ENCODE data around the gene ATP5ME. TPM values are rescaled to one million over a fixed set of nuclear protein-coding genes. Genes with fewer than 3 reads are reported as not detected.

ATP5ME gene
- total RNA-seq, 1 donor: 60.8 TPM

- H3K4me3 ChIP-seq (ENCODE audit: insufficient read depth, low read length): no peak overlapping the region
- no peak overlapping the region for H3K27ac ChIP-seq (ENCODE audit: low read depth, low read length)
- no peaks in the 10 kb centered on the region for H3K9me3 ChIP-seq (ENCODE audit: low read depth, low read length)
- no peak for DNase-seq (ENCODE audit: insufficient read length, low spot score, missing footprints)
- H4K20me1 ChIP-seq (ENCODE audit: insufficient read depth, low read length): no peaks in the 10 kb centered on the region
- no peak overlapping the region for H3K4me2 ChIP-seq (ENCODE audit: insufficient read depth, low read length)
- no peaks in the 10 kb centered on the region for H3K79me2 ChIP-seq (ENCODE audit: insufficient read depth, low read length)
- no peaks in the 10 kb centered on the region for H3K27me3 ChIP-seq (ENCODE audit: insufficient read depth, low read length)
- H2AFZ ChIP-seq (ENCODE audit: low read length): no peak overlapping the region
- no peaks in the 10 kb centered on the region for H3K4me1 ChIP-seq (ENCODE audit: insufficient read depth, low read length)
- H3K36me3 ChIP-seq (ENCODE audit: insufficient read depth, low read length): no peaks in the 10 kb centered on the region
- TF ChIP-seq CTCF (IDR thresholded peaks at IDR 0.05; ENCODE audit: extremely low read depth, low read depth, low read length): no peak
Measured at GRCh38 chr4:627347-628125, 46.5 kb downstream of the ATP5ME start.

GRCh38 chr4:626201-627091 lies 47.6 kb downstream of the ATP5ME start:
- H3K4me1 ChIP-seq (ENCODE audit: insufficient read depth, low read length): no peaks in the 10 kb centered on the region
- no peak overlapping the region for H3K4me2 ChIP-seq (ENCODE audit: insufficient read depth, low read length)
- no peak overlapping the region for H3K4me3 ChIP-seq (ENCODE audit: insufficient read depth, low read length)
- no peaks in the 10 kb centered on the region for H3K9me3 ChIP-seq (ENCODE audit: low read depth, low read length)
- H4K20me1 ChIP-seq (ENCODE audit: insufficient read depth, low read length): no peaks in the 10 kb centered on the region
- H2AFZ ChIP-seq (ENCODE audit: low read length): no peak overlapping the region
- no peak overlapping the region for H3K27ac ChIP-seq (ENCODE audit: low read depth, low read length)
- peak; percentile 69 for DNase-seq (ENCODE audit: insufficient read length, low spot score, missing footprints)
- no peaks in the 10 kb centered on the region for H3K27me3 ChIP-seq (ENCODE audit: insufficient read depth, low read length)
- no peak for TF ChIP-seq CTCF (IDR thresholded peaks at IDR 0.05; ENCODE audit: extremely low read depth, low read depth, low read length)
- H3K36me3 ChIP-seq (ENCODE audit: insufficient read depth, low read length): no peaks in the 10 kb centered on the region
- H3K79me2 ChIP-seq (ENCODE audit: insufficient read depth, low read length): no peaks in the 10 kb centered on the region

DNA sequence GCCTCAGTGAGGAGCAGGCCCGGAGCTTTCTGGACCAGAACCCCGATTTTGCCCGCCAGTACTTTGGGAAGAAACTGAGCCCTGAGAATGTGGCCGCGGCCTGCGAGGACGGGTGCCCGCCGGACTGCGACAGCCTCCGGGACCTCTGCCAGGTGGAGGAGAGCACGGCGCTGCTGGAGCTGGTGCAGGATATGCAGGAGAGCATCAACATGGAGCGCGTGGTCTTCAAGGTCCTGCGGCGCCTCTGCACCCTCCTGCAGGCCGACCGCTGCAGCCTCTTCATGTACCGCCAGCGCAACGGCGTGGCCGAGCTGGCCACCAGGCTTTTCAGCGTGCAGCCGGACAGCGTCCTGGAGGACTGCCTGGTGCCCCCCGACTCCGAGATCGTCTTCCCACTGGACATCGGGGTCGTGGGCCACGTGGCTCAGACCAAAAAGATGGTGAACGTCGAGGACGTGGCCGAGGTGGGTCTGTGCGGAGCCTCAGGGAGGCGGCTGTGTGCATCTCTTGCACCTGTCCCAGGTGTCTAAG lies 48.4 kb downstream of the ATP5ME start:
- Histone ChIP-seq H3K27ac (ENCODE audit: low read depth, low read length) (no peak overlapping the region), H3K9me3 (ENCODE audit: low read depth, low read length) (no peaks in the 10 kb centered on the region), H3K4me1 (ENCODE audit: insufficient read depth, low read length) (no peaks in the 10 kb centered on the region), H3K4me2 (ENCODE audit: insufficient read depth, low read length) (no peak overlapping the region), H3K36me3 (ENCODE audit: insufficient read depth, low read length) (no peaks in the 10 kb centered on the region), H4K20me1 (ENCODE audit: insufficient read depth, low read length) (no peaks in the 10 kb centered on the region), H2AFZ (ENCODE audit: low read length) (no peak overlapping the region), H3K79me2 (ENCODE audit: insufficient read depth, low read length) (no peaks in the 10 kb centered on the region), H3K4me3 (ENCODE audit: insufficient read depth, low read length) (no peak overlapping the region), H3K27me3 (ENCODE audit: insufficient read depth, low read length) (no peaks in the 10 kb centered on the region)
- DNase-seq (ENCODE audit: insufficient read length, low spot score, missing footprints): peak; percentile 35
- TF ChIP-seq CTCF (IDR thresholded peaks at IDR 0.05; ENCODE audit: extremely low read depth, low read depth, low read length): no peak
